Measurements from ENCODE around the gene NELL2.
A peak's percentile ranks its signal among the peaks of the same experiment; 100 is the strongest.

The NELL2 gene

GRCh38 chr12:44875417-44875953, 630 bp downstream of the NELL2 start:
- ATAC-seq (ENCODE audit: low read depth): peak; percentile 19; the same call in 1 of the 3 replicates
- H3K27me3 ChIP-seq (ENCODE audit: insufficient read depth, poor library complexity, severe bottlenecking): peaks cover 76% of the 10 kb centered on the region

DNA sequence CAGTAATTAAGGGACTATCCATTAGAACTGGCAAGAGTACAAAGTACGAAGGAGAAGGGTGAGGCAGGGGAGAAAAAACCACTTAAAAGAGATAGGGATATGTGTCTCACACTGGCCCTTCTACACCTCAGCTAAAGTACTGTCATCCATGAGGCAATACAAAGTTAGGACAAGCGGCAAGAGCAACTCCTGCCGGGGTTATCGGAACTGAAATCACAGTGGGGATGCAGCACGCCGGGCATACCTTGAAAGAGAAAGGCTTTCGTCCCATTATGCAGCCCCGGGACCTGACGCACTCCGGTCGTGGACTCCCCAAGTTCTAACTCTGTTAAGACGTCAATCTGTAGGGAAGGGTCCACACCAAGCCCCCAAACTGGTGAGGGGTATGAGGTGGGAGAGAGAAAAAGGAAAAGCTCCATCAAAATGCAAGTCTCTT, 1.1 kb downstream of the NELL2 start:
- H3K27ac ChIP-seq (ENCODE audit: poor library complexity, severe bottlenecking): no peak overlapping the region
- DNase-seq (ENCODE audit: low spot score): no peak
- peak; percentile 20; the same call in 1 of the 3 replicates for ATAC-seq (ENCODE audit: low read depth)
- H3K9me3 ChIP-seq (ENCODE audit: severe bottlenecking): no peaks in the 10 kb centered on the region
- no peak overlapping the region for H3K4me3 ChIP-seq (ENCODE audit: severe bottlenecking)
- H3K27me3 ChIP-seq (ENCODE audit: insufficient read depth, poor library complexity, severe bottlenecking): peaks cover 73% of the 10 kb centered on the region
- TF ChIP-seq, protein P1, sequence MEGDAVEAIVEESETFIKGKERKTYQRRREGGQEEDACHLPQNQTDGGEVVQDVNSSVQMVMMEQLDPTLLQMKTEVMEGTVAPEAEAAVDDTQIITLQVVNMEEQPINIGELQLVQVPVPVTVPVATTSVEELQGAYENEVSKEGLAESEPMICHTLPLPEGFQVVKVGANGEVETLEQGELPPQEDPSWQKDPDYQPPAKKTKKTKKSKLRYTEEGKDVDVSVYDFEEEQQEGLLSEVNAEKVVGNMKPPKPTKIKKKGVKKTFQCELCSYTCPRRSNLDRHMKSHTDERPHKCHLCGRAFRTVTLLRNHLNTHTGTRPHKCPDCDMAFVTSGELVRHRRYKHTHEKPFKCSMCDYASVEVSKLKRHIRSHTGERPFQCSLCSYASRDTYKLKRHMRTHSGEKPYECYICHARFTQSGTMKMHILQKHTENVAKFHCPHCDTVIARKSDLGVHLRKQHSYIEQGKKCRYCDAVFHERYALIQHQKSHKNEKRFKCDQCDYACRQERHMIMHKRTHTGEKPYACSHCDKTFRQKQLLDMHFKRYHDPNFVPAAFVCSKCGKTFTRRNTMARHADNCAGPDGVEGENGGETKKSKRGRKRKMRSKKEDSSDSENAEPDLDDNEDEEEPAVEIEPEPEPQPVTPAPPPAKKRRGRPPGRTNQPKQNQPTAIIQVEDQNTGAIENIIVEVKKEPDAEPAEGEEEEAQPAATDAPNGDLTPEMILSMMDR (IDR thresholded peaks at IDR 0.05; ENCODE audit: poor library complexity, severe bottlenecking): no peak
- peaks cover 3% of the 10 kb centered on the region for H3K4me1 ChIP-seq (ENCODE audit: insufficient read depth, poor library complexity, severe bottlenecking)
- no peaks in the 10 kb centered on the region for H3K36me3 ChIP-seq (ENCODE audit: low read depth)

More at GRCh38 chr12:44875417-44875953, 630 bp downstream of the NELL2 start:
- no peak for DNase-seq (ENCODE audit: low spot score)
- Histone ChIP-seq H3K4me1 (ENCODE audit: insufficient read depth, poor library complexity, severe bottlenecking) (peaks cover 3% of the 10 kb centered on the region), H3K27ac (ENCODE audit: poor library complexity, severe bottlenecking) (no peak overlapping the region), H3K9me3 (ENCODE audit: severe bottlenecking) (no peaks in the 10 kb centered on the region), H3K4me3 (ENCODE audit: severe bottlenecking) (peak overlapping the region; percentile 13), H3K36me3 (ENCODE audit: low read depth) (no peaks in the 10 kb centered on the region)
- TF ChIP-seq, protein P1 (IDR thresholded peaks at IDR 0.05; ENCODE audit: poor library complexity, severe bottlenecking): no peak

DNA sequence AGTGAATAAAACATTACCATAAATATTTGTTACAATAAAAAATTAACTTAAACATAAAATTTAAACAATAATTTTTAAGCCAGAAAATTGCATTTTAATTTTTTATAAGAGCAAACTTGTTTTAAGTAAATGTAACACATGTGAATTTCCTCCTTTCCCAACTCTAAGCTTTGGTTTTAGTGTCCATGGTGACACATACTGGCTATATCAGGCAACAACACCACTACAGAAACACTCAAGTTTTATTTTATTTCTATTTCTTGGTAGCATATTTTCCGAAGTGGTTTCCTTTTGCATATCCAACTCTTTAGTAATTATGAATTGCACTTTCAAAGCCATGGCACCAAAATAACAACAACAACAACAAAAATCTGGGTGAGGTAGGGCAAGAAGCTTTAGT, 2.2 kb downstream of the NELL2 start:
- no peaks in the 10 kb centered on the region for H3K9me3 ChIP-seq (ENCODE audit: severe bottlenecking)
- no peak for DNase-seq (ENCODE audit: low spot score)
- TF ChIP-seq, protein P1 (IDR thresholded peaks at IDR 0.05; ENCODE audit: poor library complexity, severe bottlenecking): peak; percentile 11
- no peak overlapping the region for H3K4me3 ChIP-seq (ENCODE audit: severe bottlenecking)
- peaks cover 71% of the 10 kb centered on the region for H3K27me3 ChIP-seq (ENCODE audit: insufficient read depth, poor library complexity, severe bottlenecking)
- H3K27ac ChIP-seq (ENCODE audit: poor library complexity, severe bottlenecking): no peak overlapping the region
- H3K36me3 ChIP-seq (ENCODE audit: low read depth): no peaks in the 10 kb centered on the region
- no peak for ATAC-seq (ENCODE audit: low read depth)
- H3K4me1 ChIP-seq (ENCODE audit: insufficient read depth, poor library complexity, severe bottlenecking): peaks cover 3% of the 10 kb centered on the region

DNA sequence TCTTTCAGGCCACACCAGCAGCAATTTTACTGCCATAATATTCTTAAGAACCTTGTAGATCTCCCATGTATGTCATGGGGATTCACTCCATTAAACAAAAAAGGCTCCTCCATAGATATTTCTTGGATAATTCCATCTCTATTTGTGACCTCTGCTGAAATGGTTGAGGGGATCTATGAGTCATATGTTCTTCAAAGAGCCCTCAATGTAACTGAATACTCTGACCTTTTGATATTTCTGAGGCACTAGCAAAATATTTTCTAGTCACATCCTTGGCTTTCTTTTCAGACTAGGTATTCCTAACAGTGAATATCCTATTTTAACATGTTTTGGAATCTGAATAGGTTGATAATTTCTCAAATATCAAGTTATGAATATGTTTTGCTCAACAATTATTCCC, 6.6 kb downstream of the NELL2 start:
- Histone ChIP-seq H3K36me3 (ENCODE audit: low read depth) (no peaks in the 10 kb centered on the region), H3K4me3 (ENCODE audit: severe bottlenecking) (no peak overlapping the region), H3K27me3 (ENCODE audit: insufficient read depth, poor library complexity, severe bottlenecking) (peaks cover 30% of the 10 kb centered on the region), H3K27ac (ENCODE audit: poor library complexity, severe bottlenecking) (no peak overlapping the region), H3K9me3 (ENCODE audit: severe bottlenecking) (no peaks in the 10 kb centered on the region), H3K4me1 (ENCODE audit: insufficient read depth, poor library complexity, severe bottlenecking) (no peaks in the 10 kb centered on the region)
- ATAC-seq (ENCODE audit: low read depth) (no peak), DNase-seq (ENCODE audit: low spot score) (no peak)
- TF ChIP-seq, protein P1 (IDR thresholded peaks at IDR 0.05; ENCODE audit: poor library complexity, severe bottlenecking): no peak

DNA sequence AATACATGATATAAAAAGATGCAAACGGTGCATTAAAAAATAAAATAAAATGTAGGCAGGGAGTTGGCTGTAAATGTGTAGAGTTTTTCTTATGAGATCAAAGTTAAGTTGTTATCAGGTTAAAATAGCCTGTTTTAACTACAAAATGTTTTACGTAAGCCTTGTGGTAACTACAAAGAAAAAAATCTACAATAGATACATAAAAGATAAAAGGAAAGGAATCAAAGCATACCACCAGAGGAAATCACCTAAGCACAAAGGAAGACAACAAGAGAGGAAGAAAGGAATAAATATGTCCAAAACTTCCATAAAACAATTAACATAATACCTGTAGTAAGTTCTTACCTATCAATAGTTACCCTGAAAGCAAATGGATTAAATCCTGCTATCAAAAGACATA, 12.2 kb downstream of the NELL2 start:
- no peak for DNase-seq (ENCODE audit: low spot score)
- H3K36me3 ChIP-seq (ENCODE audit: low read depth): no peaks in the 10 kb centered on the region
- TF ChIP-seq, protein P1 (IDR thresholded peaks at IDR 0.05; ENCODE audit: poor library complexity, severe bottlenecking): no peak
- H3K27ac ChIP-seq (ENCODE audit: poor library complexity, severe bottlenecking): no peak overlapping the region
- H3K4me3 ChIP-seq (ENCODE audit: severe bottlenecking): no peak overlapping the region
- H3K4me1 ChIP-seq (ENCODE audit: insufficient read depth, poor library complexity, severe bottlenecking): no peaks in the 10 kb centered on the region
- no peak for ATAC-seq (ENCODE audit: low read depth)
- H3K27me3 ChIP-seq (ENCODE audit: insufficient read depth, poor library complexity, severe bottlenecking): no peaks in the 10 kb centered on the region
- no peaks in the 10 kb centered on the region for H3K9me3 ChIP-seq (ENCODE audit: severe bottlenecking)
